Suprapubic skin (tissue), 4 donors: ENCODE results near the gene RBM4B. TPM values are rescaled to one million over a fixed set of nuclear protein-coding genes. Genes with fewer than 3 reads are reported as not detected.
A peak's percentile ranks its signal among the peaks of the same experiment; 100 is the strongest.

Source experiments
- DNase-seq, 2 donors: peaks; one replicate each; pipeline ENCODE4 v3.0.0-alpha.2; 2019; ENCODE audit warnings: low spot score in 2 of 2
- H3K27ac ChIP-seq: fragments of 200-600 bp; sonication (generic); one replicate; pipeline ENCODE4 v1.5.1; 2019
- H3K27me3 ChIP-seq: fragments of 200-600 bp; sonication (generic); one replicate; pipeline ENCODE4 v1.5.1; 2019
- H3K36me3 ChIP-seq: fragments of 200-600 bp; sonication (generic); one replicate; pipeline ENCODE4 v1.5.1; 2019
- H3K4me1 ChIP-seq: fragments of 200-600 bp; sonication (generic); one replicate; pipeline ENCODE4 v1.5.1; 2019
- H3K4me3 ChIP-seq: fragments of 200-600 bp; sonication (generic); one replicate; pipeline ENCODE4 v1.5.1; 2019; ENCODE audit warnings: mild to moderate bottlenecking
- H3K9me3 ChIP-seq: fragments of 200-600 bp; sonication (generic); one replicate; pipeline ENCODE4 v1.5.1; 2019
- EP300 ChIP-seq: sonication (generic); formaldehyde crosslinking; IDR thresholded peaks from one replicate; pipeline ENCODE4 v1.6.1; 2017; ENCODE audit warnings: antibody characterized with exemption
- POLR2A ChIP-seq, 2 donors: fragments of 450-650 bp; IDR thresholded peaks; one replicate each; pipeline ENCODE4 v1.6.1; 2017; ENCODE audit warnings: antibody characterized with exemption in 2 of 2, mild to moderate bottlenecking in 2 of 2, moderate library complexity in 2 of 2
- POLR2AphosphoS5 ChIP-seq, 3 donors: sonication (generic); formaldehyde crosslinking; IDR thresholded peaks; one replicate each; pipeline ENCODE4 v1.6.1; 2017; ENCODE audit warnings: antibody characterized with exemption in 3 of 3
- WGBS: methylation state at CpG from one replicate; pipeline ENCODE4 v1.1.5; 2018; 5-methylcytosine and 5-hydroxymethylcytosine counted together
- total RNA-seq, 4 donors: library from RNA; depleted of rRNA; stranded (reverse); fragments of >200 nt; gene quantifications; one replicate each; pipeline ENCODE4 v1.1.0, GENCODE V29; 2016
- TF ChIP-seq, protein P1 (sequence below), 2 donors: fragments of 200-600 bp in 1 of 2; fragments of 450-650 bp in 1 of 2; sonication (generic) in 1 of 2; IDR thresholded peaks; one replicate each; pipeline ENCODE4 v1.5.1; 2016 to 2019; ENCODE audit warnings: antibody characterized with exemption in 2 of 2, mild to moderate bottlenecking in 1 of 2, moderate library complexity in 1 of 2

The RBM4B gene
- total RNA-seq, 4 donors from 2014 or later = 16.7 to 27.1 (median 22.0) TPM

DNA sequence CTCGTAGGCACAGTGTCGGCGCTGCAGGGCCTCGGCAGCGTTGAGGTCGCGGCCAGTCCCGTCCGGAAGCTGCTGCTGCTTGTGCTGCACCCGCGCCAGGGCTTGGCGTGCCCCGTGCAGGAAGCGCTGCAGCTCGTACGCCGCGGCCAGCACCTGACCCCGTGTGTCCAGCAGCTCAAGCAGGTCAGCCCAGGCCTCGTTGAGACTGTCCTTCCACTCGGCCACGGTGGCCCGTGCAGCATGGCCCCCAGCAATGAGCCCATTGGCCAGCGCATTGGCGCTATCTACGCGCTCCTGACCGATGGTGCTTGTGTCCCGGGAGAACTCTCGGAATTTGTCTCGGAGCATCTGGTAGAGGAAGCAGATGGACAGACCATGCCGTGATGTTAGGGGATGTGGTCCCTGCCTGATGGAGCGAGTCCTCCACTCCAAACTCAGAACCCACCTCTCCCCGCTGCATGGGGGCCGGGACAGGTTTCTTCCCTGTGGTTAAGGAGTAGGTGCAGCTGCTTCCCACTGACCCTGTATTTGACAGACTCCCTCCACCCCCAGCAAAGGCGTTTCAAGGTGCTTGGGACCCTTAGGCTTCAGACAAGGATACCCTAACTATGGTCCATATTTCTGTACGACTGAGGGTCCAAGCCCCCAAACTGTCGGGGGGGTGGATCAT, 13.8 kb upstream of the RBM4B start:
- Histone ChIP-seq H3K9me3 (no peaks in the 10 kb centered on the region), H3K27me3 (no peaks in the 10 kb centered on the region), H3K36me3 (peaks cover 69% of the 10 kb centered on the region), H3K27ac (no peak overlapping the region), H3K4me1 (peaks cover 27% of the 10 kb centered on the region), H3K4me3 (no peak overlapping the region)
- 95% methylated on average over 21 of the region's 38 CpGs for WGBS
- TF ChIP-seq POLR2AphosphoS5 (IDR thresholded peaks at IDR 0.05) = no peak
- DNase-seq = no peak

DNA sequence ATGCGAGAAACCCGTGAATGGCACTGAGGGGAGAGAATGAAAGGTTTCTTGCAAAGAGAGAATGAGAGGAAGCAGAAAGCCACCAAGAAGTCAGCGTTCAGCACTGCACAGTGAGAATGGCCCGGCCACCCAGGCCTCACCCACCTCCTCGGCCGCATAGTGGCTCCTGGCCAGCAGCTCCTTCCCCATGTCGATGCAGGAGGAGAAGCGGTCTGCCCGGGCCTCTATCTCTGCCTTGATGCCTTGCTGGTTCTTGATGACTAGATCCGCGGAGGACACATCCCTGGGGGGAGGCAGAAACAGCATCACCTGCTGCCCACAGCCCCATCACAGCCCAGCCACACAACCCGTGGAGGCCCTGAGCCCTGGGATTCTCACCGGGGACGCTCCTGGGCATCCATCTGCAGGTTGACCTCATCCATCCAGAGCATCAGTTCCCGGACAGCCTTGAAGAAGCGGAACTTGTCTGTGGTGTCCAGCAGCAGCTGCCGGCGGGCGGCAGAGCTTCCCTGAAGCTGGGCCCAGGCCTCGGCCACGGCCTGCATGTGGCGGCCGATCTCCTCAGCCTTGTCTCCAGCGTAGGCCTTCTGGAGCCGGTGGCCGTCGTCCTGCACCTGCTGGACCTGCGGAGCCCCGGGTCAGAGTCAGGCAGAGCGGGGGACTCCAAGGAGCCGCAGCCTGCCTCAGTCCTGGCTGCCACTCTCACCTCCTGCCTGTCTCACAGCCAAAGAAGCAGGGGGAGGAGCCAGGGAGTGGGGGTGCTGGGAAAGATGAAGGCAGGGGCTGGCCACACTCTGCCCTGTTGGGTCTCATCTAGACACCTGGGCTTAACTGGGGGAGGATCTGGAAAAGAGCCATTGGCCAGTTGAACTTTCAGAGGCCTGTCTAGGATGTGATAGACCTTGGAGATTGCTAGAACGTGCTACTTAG, 12.2 kb upstream of the RBM4B start:
- peaks cover 56% of the 10 kb centered on the region for H3K36me3 ChIP-seq
- no peak overlapping the region for H3K4me3 ChIP-seq
- no peaks in the 10 kb centered on the region for H3K27me3 ChIP-seq
- peaks cover 38% of the 10 kb centered on the region for H3K4me1 ChIP-seq
- H3K27ac ChIP-seq = no peak overlapping the region
- WGBS = 88% methylated on average over 15 of the region's 32 CpGs
- no peaks in the 10 kb centered on the region for H3K9me3 ChIP-seq
- no peak for TF ChIP-seq POLR2AphosphoS5 (IDR thresholded peaks at IDR 0.05)
- peak in 1 of 2 donors; percentile 45 for DNase-seq

DNA sequence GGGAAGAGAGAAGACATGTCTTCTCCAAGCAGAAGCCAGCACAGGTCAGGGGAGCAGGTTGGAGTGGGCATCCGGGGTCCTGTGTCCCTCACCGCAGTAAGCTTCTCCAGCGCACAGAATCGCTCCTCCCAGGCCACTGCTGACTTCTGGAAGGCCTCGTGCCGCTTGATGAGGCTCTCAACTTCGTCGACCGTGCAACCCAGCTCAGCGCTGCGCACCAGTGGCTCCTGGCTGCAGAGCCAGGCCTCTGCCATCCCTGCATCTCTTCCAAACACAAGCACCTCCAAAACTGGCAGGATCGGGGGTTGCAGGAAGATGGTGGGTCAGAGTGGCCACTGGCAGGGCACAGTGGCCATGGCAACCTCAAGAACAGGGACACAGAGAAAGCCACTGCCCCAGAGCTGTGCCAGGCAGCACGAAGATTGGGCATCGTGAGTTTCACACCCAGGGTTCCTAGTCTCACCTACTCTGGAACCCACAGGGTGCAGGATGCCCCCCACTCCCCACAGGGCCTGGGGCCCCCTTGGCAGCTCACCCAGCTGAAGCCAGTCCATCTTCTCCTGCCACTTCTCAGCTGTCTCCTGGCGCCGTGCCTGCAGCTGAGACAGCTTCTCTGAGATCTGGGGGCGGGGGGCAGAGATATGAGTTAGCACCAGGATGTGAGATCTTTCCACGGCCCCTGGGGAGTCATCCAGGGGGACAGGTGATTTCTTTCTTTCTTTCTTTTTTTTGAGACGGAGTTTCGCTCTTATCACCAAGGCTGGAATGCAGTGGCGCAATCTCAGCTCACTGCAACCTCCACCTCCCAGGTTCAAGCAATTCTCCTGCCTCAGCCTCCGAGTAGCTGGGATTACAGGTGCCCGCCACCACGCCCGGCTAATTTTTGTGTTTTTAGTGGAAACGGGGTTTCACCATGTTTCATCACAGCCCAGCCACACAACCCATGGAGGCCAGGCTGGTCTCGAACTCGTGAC, 11.2 kb upstream of the RBM4B start:
- Histone ChIP-seq H3K27me3 (no peaks in the 10 kb centered on the region), H3K9me3 (no peaks in the 10 kb centered on the region), H3K36me3 (peaks cover 60% of the 10 kb centered on the region), H3K27ac (no peak overlapping the region), H3K4me3 (no peak overlapping the region), H3K4me1 (peaks cover 35% of the 10 kb centered on the region)
- WGBS = 84% methylated on average over 21 of the region's 28 CpGs
- peak in 1 of 2 donors; percentile 59 for DNase-seq
- TF ChIP-seq, protein P1, sequence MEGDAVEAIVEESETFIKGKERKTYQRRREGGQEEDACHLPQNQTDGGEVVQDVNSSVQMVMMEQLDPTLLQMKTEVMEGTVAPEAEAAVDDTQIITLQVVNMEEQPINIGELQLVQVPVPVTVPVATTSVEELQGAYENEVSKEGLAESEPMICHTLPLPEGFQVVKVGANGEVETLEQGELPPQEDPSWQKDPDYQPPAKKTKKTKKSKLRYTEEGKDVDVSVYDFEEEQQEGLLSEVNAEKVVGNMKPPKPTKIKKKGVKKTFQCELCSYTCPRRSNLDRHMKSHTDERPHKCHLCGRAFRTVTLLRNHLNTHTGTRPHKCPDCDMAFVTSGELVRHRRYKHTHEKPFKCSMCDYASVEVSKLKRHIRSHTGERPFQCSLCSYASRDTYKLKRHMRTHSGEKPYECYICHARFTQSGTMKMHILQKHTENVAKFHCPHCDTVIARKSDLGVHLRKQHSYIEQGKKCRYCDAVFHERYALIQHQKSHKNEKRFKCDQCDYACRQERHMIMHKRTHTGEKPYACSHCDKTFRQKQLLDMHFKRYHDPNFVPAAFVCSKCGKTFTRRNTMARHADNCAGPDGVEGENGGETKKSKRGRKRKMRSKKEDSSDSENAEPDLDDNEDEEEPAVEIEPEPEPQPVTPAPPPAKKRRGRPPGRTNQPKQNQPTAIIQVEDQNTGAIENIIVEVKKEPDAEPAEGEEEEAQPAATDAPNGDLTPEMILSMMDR (IDR thresholded peaks at IDR 0.05) = no peak
- no peak for TF ChIP-seq POLR2A (IDR thresholded peaks at IDR 0.05)
- TF ChIP-seq POLR2AphosphoS5 (IDR thresholded peaks at IDR 0.05) = no peak
- TF ChIP-seq EP300 = no peak

DNA sequence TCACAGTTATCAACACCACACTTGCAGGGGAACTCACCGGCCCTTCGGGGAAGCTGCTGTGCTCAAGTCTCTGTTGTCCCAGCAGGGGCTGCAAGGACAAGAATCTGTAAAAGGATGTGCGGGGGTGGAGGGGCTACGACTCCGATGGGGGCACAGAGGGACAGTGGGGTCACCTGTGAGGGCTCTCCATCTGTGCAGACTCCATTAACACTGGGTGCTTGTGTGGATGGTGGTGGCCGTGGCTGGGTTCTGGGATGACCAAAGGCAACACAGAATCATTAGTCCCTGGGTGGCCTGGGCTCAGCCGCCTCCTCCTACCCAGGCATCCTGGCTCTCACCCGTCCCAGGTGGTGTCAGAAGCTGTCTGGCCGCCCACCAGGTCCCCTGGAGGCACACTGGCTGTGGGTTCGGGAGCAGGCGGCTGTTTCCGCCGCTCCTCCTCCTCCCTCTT, 10.2 kb upstream of the RBM4B start:
- TF ChIP-seq, protein P1 (IDR thresholded peaks at IDR 0.05) = no peak
- no peak for TF ChIP-seq POLR2A (IDR thresholded peaks at IDR 0.05)
- no peak for TF ChIP-seq POLR2AphosphoS5 (IDR thresholded peaks at IDR 0.05)
- Histone ChIP-seq H3K27ac (peak overlapping the region; percentile 86), H3K36me3 (peaks cover 53% of the 10 kb centered on the region)

DNA sequence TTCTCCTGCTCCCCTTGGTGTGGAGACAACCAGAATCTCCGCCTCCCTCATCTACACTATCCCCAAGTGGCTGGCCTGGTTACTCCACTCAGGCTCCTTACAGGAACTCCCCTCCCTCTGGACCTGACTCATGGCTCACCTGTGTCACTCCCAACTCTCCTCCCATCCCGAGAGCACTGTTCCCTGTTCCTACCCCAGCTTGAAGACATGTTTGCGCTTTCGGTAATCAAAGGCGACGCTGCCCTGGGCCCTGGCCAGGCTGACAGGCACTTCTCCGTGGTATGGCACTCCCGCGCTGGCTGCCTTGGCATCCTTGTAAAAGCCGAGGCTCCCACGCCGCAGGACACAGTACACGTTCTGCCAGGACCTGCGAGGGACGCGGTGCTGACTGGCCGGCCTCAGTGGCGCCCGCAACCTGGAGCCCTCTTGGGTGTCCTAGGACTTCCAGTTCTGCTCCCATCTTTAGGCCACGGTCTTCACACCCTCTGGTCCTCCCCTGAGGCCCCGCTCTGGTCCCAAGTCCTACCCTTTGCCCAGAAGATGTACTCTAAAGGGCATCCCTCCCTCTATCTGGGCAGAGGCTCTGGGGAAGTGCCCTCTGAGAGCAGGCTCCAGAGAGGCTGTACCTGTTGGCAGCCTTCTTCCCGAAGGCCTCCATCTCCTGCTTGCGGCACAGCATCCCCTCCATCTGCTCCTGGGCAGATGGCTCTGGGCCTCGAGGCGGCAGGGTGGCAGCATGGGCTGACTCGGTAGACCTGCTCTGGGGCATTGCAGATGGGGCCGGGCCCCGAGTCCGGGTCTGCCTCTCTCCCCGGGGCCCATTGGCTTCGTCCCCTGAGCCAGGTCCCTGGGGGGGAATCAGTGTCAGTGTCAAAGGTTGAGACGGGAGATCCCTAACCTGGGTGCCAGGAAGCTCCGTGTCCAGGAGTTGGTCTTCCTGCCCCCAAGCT, 9.4 kb upstream of the RBM4B start:
- TF ChIP-seq POLR2AphosphoS5 (IDR thresholded peaks at IDR 0.05) (peak in 1 of 3 donors; percentile 17), POLR2A (IDR thresholded peaks at IDR 0.05) (no peak)
- TF ChIP-seq, protein P1 (IDR thresholded peaks at IDR 0.05) = no peak
- H3K27ac ChIP-seq = peak overlapping the region; percentile 86
- 73% methylated on average over 22 of the region's 33 CpGs for WGBS
- H3K36me3 ChIP-seq = peaks cover 45% of the 10 kb centered on the region
- H3K4me1 ChIP-seq = peaks cover 35% of the 10 kb centered on the region
- no peaks in the 10 kb centered on the region for H3K27me3 ChIP-seq
- DNase-seq = peak in 1 of 2 donors; percentile 71
- H3K4me3 ChIP-seq = no peak overlapping the region
- no peaks in the 10 kb centered on the region for H3K9me3 ChIP-seq

More for the DNA sequence above, 10.2 kb upstream of the RBM4B start:
- H3K27me3 ChIP-seq = no peaks in the 10 kb centered on the region
- WGBS = 47% methylated on average over 11 of the region's 13 CpGs
- H3K9me3 ChIP-seq = no peaks in the 10 kb centered on the region
- peaks cover 35% of the 10 kb centered on the region for H3K4me1 ChIP-seq
- DNase-seq = peak in 1 of 2 donors; percentile 59
- no peak overlapping the region for H3K4me3 ChIP-seq
